AG04449 (cell line): Measurements from ENCODE around the gene LRTM1.

Experiments
- CTCF ChIA-PET: fragments of 350-600 bp; formaldehyde crosslinking; extraction: SDS; loops from one replicate; lab custom pipeline; 2021; ENCODE audit warnings: antibody characterized with exemption; lab: Yijun Ruan, JAX
- POLR2A ChIA-PET: fragments of 400-600, 350-600 bp; formaldehyde crosslinking; extraction: SDS; loops from one replicate; lab custom pipeline; 2020; ENCODE audit warnings: antibody characterized with exemption, inconsistent platforms; lab: Yijun Ruan, JAX
- DNase-seq: peaks from one replicate; pipeline ENCODE4 v3.0.0-alpha.2; 2010; ENCODE audit warnings: low read depth, low spot score
- H3K4me3 ChIP-seq: 2 replicates; pipeline ENCODE4 v1.5.1; 2011; ENCODE audit warnings: low read depth, mild to moderate bottlenecking, control low read depth, low read length
- TF ChIP-seq, protein P1 (sequence below): IDR thresholded peaks from one replicate; pipeline ENCODE4 v1.5.1; 2011; ENCODE audit warnings: mild to moderate bottlenecking, moderate library complexity, low read length, control low read depth, inconsistent platforms; ENCODE audit not compliant: insufficient read depth; ENCODE audit errors: missing control alignments

The LRTM1 gene

DNA sequence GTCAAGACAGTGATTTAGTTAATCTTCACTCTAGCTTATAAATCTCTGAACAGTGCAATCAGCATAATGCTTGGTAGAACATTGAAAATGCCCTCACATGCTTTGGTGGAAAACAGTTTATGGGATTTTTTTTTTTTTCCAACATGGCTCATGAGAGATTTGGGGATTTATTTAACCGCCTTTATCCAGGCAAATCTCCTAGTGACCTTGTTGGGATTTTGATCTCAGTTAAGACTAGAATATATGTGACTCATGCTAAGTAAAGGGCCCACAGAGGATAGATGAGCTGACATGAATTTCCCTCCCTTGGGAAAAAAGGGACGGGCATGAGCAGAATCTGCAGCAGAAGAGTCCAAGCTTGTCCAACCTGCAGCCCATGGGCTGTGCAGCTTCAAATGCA lies 18.7 kb downstream of the LRTM1 start:
- H3K4me3 ChIP-seq: no peak overlapping the region
- POLR2A ChIA-PET: interaction anchor here (0.8 kb wide), 1 partner anchor 421 kb away, joined by 4 read pairs; no protein-coding TSS in a partner anchor
- CTCF ChIA-PET: interaction anchor here (0.9 to 1.9 kb wide), 5 partner anchors 10 to 56 kb away, joined by 3 to 8 read pairs (median 3); no protein-coding TSS in a partner anchor
- DNase-seq: no peak
- TF ChIP-seq, protein P1, sequence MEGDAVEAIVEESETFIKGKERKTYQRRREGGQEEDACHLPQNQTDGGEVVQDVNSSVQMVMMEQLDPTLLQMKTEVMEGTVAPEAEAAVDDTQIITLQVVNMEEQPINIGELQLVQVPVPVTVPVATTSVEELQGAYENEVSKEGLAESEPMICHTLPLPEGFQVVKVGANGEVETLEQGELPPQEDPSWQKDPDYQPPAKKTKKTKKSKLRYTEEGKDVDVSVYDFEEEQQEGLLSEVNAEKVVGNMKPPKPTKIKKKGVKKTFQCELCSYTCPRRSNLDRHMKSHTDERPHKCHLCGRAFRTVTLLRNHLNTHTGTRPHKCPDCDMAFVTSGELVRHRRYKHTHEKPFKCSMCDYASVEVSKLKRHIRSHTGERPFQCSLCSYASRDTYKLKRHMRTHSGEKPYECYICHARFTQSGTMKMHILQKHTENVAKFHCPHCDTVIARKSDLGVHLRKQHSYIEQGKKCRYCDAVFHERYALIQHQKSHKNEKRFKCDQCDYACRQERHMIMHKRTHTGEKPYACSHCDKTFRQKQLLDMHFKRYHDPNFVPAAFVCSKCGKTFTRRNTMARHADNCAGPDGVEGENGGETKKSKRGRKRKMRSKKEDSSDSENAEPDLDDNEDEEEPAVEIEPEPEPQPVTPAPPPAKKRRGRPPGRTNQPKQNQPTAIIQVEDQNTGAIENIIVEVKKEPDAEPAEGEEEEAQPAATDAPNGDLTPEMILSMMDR: no peak

DNA sequence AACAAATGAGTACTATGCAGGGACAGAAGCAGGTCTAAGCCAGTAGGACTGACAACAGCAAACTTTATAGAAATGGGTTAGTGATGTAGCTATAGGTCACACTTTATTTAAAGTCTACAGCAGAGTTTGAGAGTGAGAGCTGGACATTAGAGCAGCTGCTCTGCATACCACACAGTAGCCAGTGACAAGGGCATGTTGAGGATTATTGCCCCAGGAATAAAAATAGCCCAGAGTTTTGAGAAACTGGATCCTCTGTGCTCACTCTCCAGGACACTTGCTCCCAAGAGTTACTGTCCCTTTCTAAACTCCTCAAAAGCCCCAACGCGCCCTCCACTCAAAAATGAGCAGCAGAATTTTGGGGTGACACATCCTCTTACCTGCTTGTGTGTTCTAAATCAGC lies 21.1 kb downstream of the LRTM1 start:
- DNase-seq: no peak
- ChIA-PET POLR2A (no interaction called here), CTCF (interaction anchor here (1.2 to 2.5 kb wide), 4 partner anchors 8 to 259 kb away, joined by 3 to 9 read pairs (median 4); no protein-coding TSS in a partner anchor)
- H3K4me3 ChIP-seq: no peak overlapping the region
- TF ChIP-seq, protein P1: no peak

DNA sequence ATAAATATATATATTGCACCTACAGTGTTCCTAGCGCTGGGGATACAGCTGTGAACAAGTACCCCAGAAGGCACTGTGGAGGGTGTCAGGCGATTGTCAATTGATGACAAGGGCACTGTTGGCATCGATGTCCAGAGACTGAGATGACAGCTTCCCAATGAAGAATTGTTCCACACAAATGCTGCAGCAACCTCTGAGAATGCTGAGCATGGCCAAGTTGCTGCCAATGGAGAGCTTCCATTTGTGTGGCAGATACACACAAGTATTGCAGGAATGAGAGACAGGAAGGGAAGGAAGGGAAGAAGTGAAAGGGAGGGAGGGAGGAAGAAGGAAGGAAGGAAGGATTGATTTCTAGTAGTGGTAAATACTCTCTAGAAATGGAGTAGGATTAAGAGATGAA lies 21.9 kb downstream of the LRTM1 start:
- H3K4me3 ChIP-seq: no peak overlapping the region
- POLR2A ChIA-PET: no interaction called here
- no peak for DNase-seq
- CTCF ChIA-PET: interaction anchor here (1.6 to 2.5 kb wide), 2 partner anchors 9 to 10 kb away, joined by 4 to 9 read pairs; no protein-coding TSS in a partner anchor
- TF ChIP-seq, protein P1: no peak

DNA sequence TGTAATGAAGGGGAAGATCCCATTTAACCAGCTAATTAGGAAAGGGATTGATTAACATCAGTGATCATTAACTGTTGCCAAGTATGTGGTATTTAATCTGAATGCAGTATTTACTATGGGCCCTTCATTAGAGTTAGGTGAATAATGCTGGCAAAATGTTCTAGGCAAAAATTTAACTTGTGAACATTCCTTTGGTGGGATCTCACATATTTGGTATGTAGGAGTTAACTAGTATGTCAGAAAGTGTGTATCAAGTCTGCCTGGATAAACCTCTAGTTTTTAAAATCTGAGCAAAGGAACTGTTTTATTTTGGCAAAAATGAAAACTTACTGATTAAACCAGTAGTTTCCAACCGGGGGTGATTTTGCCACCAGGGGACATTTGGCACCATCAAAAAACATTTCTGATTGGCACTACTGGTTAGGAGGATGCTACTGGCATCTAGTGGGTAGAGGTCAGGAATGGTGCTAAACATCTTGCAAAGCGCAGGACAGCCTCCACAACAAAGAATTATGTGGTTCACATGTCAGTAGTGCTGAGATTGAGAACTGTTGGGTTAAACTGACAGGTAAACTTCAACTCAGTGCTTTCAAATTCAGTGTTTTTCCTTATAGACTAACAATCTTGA lies 22.5 kb downstream of the LRTM1 start:
- H3K4me3 ChIP-seq: no peak overlapping the region
- CTCF ChIA-PET: interaction anchor here (1.6 to 2.5 kb wide), 2 partner anchors 9 to 10 kb away, joined by 4 to 9 read pairs; no protein-coding TSS in a partner anchor
- TF ChIP-seq, protein P1: no peak
- DNase-seq: no peak
- POLR2A ChIA-PET: no interaction called here

DNA sequence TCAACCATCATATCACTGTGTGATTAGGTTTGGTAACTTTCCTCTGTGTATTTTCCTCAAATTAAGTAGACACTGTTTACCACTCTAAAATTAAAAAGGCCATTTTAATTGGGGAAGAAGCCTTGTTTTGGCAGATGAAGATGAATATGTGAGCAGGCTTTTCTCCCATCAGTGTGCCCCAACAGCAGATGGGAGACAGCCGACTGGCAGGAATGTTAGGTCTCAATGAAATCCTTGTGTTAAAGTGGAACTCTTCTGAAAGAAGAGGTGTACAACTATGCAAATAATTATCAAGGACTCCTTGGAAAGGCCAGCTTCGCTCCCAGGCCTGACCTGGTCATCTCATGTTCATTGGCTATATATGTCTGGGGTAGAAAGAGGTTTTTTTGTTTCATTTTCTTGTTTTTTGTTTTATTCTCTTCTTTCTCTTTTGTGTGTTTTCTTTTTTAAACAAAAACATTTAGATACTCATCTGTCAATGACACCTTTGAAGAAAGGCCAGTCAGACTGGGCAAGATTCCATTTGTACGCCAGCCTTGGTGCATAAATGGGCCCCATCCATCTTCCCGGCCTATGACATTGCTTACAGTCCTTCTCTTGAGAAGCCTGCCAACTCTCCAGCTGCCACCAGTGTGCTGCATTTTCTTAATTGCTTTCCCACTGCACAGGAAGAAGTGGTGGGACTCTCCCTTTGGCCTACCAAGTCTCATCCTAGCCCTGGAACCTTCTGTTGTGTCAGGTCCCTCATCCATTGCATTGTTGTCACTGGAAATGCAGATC lies 25.8 kb downstream of the LRTM1 start:
- ChIA-PET POLR2A (no interaction called here), CTCF (no interaction called here)
- TF ChIP-seq, protein P1: no peak
- no peak overlapping the region for H3K4me3 ChIP-seq
- DNase-seq: no peak
